NT2/D1 (cell line): ENCODE measurements around the gene FOXK1.

Experiments used
- YY1 ChIP-seq: IDR thresholded peaks from 2 replicates; pipeline ENCODE4 v1.6.1; 2011; ENCODE audit not compliant: insufficient read length, insufficient read depth
- ZNF274 ChIP-seq: IDR thresholded peaks from 2 replicates; pipeline ENCODE4 v1.6.1; 2011; ENCODE audit warnings: mild to moderate bottlenecking, low read depth, low read length

GRCh38 chr7:4787541-4787940, 105.4 kb downstream of the FOXK1 start:
- TF ChIP-seq YY1 (no peak), ZNF274 (no peak)
